HG03520 (cell line): ENCODE results near the gene CABLES2.

Experiments
- ATAC-seq: cut with Tn5 transposase; IDR thresholded peaks from one replicate; pipeline ENCODE4 v1.9.1; 2021; ENCODE audit warnings: mild to moderate bottlenecking, moderate library complexity; ENCODE audit not compliant: unreplicated experiment

The CABLES2 gene

GRCh38 chr20:62362991-62363919 lies 43.8 kb downstream of the CABLES2 start:
- no peak for ATAC-seq

DNA sequence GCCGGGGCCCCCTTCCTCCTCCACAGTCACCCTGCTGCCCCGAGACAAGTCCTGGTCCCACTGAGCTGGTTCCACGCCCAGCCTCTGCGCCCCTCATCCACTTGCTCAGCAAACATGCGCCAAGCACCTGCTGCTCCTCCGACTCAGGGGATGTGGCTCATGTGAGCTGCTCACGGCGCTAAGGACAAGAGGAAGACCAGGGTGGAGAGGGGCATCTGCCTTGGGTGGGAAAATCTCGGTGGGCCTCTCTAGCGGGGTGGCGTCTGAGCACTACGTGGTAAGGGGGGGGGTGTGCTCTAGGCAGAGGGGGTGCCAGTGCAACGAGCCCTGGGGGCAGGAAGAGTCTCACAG lies 44.5 kb downstream of the CABLES2 start:
- ATAC-seq, result no peak

- ATAC-seq, result no peak
Measured at GRCh38 chr20:62361799-62362589, 45.1 kb downstream of the CABLES2 start.

DNA sequence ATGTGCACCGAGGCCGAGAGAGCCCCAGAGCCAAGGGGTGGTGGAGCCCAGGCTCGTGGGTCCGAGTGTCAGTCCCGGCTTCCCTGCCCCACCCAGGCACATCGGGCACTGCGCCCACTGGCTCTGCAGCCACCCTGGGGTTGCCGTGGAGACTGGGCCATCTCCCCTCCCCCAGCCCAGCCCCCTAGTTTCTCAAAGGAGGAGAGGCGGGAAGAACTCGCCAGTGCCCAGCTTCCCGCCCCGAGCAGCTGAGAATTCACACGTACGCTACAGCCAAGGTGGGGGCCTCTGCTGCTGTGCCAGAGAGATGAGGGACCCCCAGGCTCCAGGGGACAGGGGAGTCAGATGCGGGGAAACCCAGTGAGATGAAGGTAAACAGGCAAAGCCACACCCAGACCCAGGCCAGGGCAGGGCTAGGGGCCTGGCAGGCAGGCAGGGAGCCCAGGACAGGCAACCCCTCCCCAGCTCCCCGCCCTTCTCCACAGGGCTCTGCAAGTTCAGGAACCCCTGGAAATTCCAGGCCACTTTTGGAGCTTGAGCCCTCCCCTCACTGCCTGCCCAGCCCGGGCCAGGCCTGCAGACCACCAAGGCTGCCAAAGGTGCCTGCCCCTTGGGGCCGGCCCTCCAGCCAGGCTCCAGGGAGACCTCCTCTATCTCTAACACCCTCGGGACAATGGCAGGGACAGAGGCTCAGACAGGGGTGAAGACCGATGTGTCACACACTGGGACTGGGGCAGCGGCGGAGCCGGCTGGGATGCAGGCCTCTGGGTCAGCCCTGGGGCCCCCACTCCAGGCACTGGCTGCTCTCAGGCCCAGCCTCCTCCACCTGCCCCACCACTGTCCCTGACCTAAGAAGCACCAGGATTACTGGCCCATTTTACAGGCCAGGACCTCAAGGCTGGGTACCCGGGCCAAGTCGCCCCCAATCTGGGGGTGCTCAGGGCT lies 46.0 kb downstream of the CABLES2 start:
- ATAC-seq, result no peak

GRCh38 chr20:62359491-62360121 lies 47.5 kb downstream of the CABLES2 start:
- no peak for ATAC-seq

GRCh38 chr20:62359043-62359490 lies 48.0 kb downstream of the CABLES2 start:
- no peak for ATAC-seq

DNA sequence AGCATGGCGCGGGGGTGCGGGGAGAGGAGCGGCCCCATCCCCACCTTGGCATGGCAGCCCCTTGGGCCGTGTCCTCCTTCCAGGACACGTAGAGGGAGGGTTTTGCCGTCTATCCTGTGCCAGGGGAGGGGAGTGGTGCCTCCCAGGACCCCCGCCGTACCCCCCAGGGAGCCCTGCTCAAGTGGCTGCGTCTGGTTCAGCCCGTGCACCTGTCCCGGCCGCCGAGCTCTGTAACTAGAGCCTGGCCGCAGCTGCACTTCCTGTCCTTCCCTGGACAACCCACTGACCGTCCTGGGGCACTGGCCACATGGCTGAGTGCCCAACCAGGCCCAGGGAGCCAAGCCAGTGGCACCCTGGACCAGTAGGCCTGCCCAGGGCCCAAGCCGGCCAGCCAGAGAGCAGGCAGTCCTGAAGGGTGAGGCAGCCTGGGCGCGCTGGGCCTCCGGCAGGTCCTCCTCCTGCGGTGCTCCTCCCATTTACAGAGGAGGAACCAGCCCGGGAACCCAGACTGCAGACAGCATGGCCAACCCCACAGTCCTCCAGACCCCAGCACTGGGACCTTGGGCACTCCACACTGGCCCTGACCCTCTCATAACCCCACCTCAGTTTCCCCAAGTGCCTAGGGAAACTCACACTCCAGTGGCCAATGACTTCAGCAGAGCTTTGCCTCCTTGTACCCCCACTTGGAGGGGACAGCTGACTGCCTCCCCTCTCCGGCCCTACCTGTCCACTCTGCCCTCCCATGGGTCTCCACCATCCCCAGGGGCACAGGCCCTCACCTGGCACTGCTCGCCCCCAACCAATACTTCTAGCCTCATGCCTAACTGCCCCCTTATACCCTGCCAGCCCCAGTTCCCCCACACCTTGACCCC lies 48.7 kb downstream of the CABLES2 start:
- no peak for ATAC-seq

GRCh38 chr20:62357681-62358080 lies 49.4 kb downstream of the CABLES2 start:
- ATAC-seq, result no peak

DNA sequence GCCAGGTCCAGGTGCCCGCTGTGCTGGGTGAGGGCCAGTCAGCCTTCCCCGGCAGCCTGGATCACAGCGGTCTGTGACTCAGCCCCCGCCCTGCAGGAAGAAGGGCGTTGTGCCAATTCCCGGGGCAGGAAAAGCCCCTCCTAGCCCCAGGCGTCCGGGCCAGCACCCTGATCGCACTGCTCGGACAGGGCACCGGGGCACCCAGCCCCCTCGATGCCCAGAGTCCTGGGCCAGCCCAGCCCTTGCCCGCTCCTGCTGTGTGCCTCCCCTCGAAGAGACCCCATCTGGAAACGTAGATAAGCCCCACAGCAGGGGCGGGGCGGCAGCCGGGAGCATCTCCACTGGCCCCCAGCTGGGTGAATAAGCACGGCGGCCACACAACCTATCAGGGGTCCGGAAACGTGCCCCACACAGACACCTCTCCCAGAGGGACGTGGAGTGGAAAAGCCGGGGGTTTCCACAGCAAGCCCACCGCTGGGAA lies 49.9 kb downstream of the CABLES2 start:
- no peak for ATAC-seq

DNA sequence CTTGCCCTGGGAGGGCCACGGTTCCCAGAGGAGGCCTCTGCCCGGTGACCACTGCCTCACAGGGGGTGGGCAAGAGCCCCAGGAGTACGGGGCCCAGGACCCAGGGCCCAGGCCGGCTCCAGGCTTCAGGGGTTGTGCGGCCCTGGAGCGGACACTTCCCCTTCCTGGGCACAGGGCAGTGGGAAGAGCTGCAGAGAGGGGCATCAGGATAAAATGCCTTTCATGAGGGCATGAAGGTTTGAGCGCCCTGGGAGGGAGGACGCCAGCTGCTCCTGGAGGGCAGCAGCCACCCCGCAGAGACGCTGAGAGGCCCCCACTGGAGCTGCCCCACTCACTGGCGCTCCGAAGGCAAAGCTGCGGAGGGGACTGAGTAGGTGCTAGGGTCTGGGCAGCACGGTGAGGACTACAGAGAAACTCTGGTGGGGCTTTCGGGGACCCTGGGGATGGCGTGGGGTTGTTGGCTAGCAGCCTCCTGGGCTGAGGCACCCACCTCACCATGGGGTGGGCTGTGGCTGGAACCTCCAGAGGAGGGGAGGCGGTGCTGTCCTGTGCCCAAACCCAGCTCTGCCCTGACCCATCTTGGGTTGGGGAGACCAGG lies 50.4 kb downstream of the CABLES2 start:
- no peak for ATAC-seq

- ATAC-seq, result no peak
Measured at GRCh38 chr20:62355878-62356588, 51.1 kb downstream of the CABLES2 start.

GRCh38 chr20:62355516-62355877 lies 51.6 kb downstream of the CABLES2 start:
- ATAC-seq, result no peak

DNA sequence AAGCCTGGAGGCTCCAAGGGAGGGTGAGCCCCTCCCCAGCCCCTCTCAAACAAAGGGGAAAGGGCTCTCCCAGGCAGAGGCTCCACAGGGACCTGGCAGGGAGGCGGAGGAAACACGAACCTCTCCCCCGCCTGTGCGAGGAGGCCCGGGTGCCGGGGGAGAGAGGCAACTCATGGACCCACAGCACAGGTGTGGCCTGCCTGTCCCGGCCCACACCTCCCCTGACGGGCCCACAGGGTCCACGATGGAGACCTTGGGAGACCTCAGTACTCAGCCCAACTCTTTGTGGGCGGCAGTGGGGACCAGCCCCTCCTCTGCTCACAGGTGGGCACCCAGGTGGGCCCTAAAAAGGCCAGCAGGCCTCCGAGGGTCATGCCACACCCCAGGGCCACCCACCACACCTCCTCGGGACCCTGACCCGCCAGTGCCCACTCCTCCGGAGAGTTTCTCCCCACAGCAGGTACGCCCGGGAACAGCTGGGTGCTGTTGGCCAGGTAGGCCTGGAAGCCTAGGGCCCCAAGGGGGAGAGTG lies 52.2 kb downstream of the CABLES2 start:
- ATAC-seq, result no peak

DNA sequence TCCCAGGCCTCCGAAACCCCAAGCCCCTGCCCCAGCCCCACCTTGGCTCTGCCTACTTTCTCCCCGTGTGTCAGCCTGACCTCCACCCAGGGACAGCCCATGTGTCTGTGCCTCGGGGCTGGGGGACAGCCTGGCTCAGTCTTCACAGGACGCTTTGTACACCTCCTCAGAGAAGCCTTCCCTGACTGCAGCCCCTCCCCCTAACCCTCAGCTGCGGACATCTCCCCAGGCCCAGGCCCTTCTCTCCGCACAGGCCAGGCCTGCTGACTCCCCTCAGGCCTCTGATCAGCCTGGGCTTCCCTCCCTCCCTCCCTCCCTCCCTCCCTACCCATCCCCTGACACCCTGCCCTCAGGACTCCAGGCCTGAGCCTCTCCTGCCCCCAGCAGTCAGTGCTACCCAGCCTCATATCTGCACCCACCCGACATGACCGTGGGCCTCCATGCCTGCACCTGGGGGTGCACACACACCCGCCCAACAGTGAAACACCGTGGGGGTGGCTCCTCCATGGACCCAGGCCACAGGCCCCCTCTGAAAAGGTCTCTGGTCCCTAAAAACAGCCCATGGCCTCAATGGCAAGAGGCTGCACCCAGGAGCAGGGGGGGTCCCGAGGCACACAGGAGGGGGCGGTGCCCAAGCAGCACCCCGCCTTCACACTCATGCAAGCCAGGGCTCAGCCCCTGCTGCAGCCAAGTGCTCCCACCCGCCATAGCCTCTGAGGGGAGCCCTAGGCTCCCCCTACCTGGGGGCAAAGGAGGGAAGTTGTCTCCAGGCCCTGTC lies 52.9 kb downstream of the CABLES2 start:
- no peak for ATAC-seq

- no peak for ATAC-seq
Measured at GRCh38 chr20:62353289-62354030, 53.6 kb downstream of the CABLES2 start.

DNA sequence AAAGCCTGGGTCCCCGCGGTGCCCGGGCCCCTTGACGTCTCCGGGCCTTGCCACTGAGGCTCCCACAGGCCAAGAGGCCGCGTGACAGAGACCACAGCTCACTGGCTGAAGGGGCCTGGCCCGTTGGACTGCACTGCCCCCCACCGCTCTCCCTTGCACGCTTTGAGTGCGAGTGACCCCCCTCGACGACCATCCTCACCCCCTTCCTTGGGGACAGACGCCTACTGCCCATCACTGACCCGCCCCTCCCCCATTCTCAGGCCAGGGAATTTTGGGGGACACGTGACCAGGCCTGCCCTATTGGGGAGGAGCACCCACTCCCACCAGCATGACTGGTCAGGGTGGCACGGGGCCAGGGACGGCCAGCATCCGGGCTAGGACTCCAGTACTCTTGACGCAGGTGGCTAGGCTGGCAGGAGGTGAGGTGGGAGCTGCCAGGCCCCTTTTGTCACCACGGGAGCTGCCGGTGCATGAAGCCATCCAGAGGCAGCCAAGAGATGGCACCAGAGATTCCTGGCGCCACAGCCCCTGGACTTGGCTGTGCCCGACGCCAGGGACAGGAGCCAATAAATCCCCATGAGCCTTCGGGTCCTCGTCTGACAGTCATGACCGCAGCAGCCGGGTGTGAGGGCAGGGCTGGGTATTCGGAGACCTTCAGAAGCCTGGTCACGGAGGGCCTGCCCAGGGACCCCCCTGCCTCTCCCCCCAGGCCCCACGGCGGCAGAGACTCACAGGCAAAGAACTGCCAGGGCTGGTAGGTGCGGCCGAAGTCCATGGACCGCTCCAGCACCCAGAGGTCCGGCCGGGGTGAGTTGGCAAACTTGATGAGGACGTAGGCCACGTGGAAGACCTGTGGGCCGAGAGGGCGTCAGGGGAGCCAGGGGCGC lies 54.4 kb downstream of the CABLES2 start:
- ATAC-seq, result no peak
